WTC11 (cell line): Measurements from ENCODE around the gene KCNJ6. TPM values are rescaled to one million over a fixed set of nuclear protein-coding genes. Genes with fewer than 3 reads are reported as not detected.

ENCODE experiments used
- ATAC-seq: fragments of 200-7000 bp; cut with Tn5 transposase; 2 replicates; pipeline ENCODE4 v1.10.0; 2021; ENCODE audit warnings: mild to moderate bottlenecking, moderate library complexity
- CTCF ChIA-PET: fragments of 300-600 bp; sonication (Branson Sonifier 250); formaldehyde crosslinking; loops from one replicate; lab custom pipeline; 2021; ENCODE audit warnings: antibody characterized with exemption; lab: Charles Lee
- POLR2A ChIA-PET: fragments of 350-600 bp; sonication (Branson Sonifier 250); formaldehyde crosslinking; loops from one replicate; lab custom pipeline; 2021; ENCODE audit warnings: antibody characterized with exemption; lab: Charles Lee
- DNase-seq: peaks from one replicate; pipeline ENCODE4 v3.0.0; 2021; ENCODE audit warnings: low spot score
- H3K27ac Mint-ChIP-seq: 2 replicates; pipeline ENCODE4 v1.8.0; 2021; ENCODE audit warnings: mixed read lengths
- H3K27me3 Mint-ChIP-seq: 2 replicates; pipeline ENCODE4 v1.8.0; 2021; ENCODE audit warnings: low read depth, mild to moderate bottlenecking, moderate library complexity, mixed read lengths
- H3K36me3 Mint-ChIP-seq: 2 replicates; pipeline ENCODE4 v1.8.0; 2021; ENCODE audit warnings: mixed read lengths
- H3K4me1 Mint-ChIP-seq: 2 replicates; pipeline ENCODE4 v1.8.0; 2022; ENCODE audit warnings: mixed read lengths
- H3K4me3 Mint-ChIP-seq: 2 replicates; pipeline ENCODE4 v1.8.0; 2021; ENCODE audit warnings: mild to moderate bottlenecking, moderate library complexity, mixed read lengths
- H3K9me3 Mint-ChIP-seq: 2 replicates; pipeline ENCODE4 v1.8.0; 2021; ENCODE audit warnings: mixed read lengths
- ATF1 ChIP-seq: sonication (generic); formaldehyde crosslinking; IDR thresholded peaks from 2 replicates; pipeline ENCODE4 v1.8.1; 2023; ENCODE audit warnings: mild to moderate bottlenecking, moderate library complexity, missing genetic modification reagents
- ATF2 ChIP-seq: sonication (generic); formaldehyde crosslinking; IDR thresholded peaks from 2 replicates; pipeline ENCODE4 v1.8.1; 2022; ENCODE audit warnings: low read depth, missing genetic modification reagents, borderline replicate concordance
- CBFB ChIP-seq: sonication (generic); formaldehyde crosslinking; IDR thresholded peaks from 2 replicates; pipeline ENCODE4 v1.8.1; 2022; ENCODE audit warnings: mild to moderate bottlenecking, low read depth, missing genetic modification reagents
- E2F1 ChIP-seq: sonication (generic); formaldehyde crosslinking; IDR thresholded peaks from 2 replicates; pipeline ENCODE4 v1.8.0; 2022; ENCODE audit warnings: mild to moderate bottlenecking, missing genetic modification reagents
- GRHL2 ChIP-seq: fragments of 250-450 bp; sonication (Bioruptor Pico); IDR thresholded peaks from 2 replicates; pipeline ENCODE4 v1.8.0; 2022; ENCODE audit warnings: mild to moderate bottlenecking, moderate library complexity; ENCODE audit not compliant: insufficient replicate concordance, severe bottlenecking
- IRF2 ChIP-seq: sonication (generic); formaldehyde crosslinking; IDR thresholded peaks from 2 replicates; pipeline ENCODE4 v1.8.0; 2022; ENCODE audit warnings: low read depth, missing genetic modification reagents, borderline replicate concordance
- JAZF1 ChIP-seq: fragments of 250-450 bp; sonication (Bioruptor Pico); IDR thresholded peaks from 2 replicates; pipeline ENCODE4 v1.9.0; 2021; ENCODE audit warnings: moderate library complexity, mild to moderate bottlenecking, inconsistent platforms
- JUN ChIP-seq: sonication (generic); formaldehyde crosslinking; IDR thresholded peaks from 2 replicates; pipeline ENCODE4 v1.8.0; 2023; ENCODE audit warnings: mild to moderate bottlenecking, missing genetic modification reagents
- SMAD3 ChIP-seq: sonication (generic); formaldehyde crosslinking; IDR thresholded peaks from 2 replicates; pipeline ENCODE4 v1.8.0; 2022; ENCODE audit warnings: missing genetic modification reagents, mild to moderate bottlenecking, borderline replicate concordance
- SOX15 ChIP-seq: fragments of 250-450 bp; sonication (Bioruptor Pico); IDR thresholded peaks from 2 replicates; pipeline ENCODE4 v1.9.0; 2021; ENCODE audit warnings: mild to moderate bottlenecking
- SP1 ChIP-seq: sonication (generic); formaldehyde crosslinking; conservative IDR thresholded peaks from 2 replicates; pipeline ENCODE4 v1.8.1; 2022; ENCODE audit warnings: missing genetic modification reagents
- TEAD1 ChIP-seq: sonication (generic); formaldehyde crosslinking; IDR thresholded peaks from 2 replicates; pipeline ENCODE4 v1.8.0; 2022; ENCODE audit warnings: mild to moderate bottlenecking, missing genetic modification reagents
- TEAD4 ChIP-seq: sonication (generic); formaldehyde crosslinking; IDR thresholded peaks from 2 replicates; pipeline ENCODE4 v1.8.0; 2022; ENCODE audit warnings: mild to moderate bottlenecking, missing genetic modification reagents
- USF1 ChIP-seq: sonication (generic); formaldehyde crosslinking; IDR thresholded peaks from 2 replicates; pipeline ENCODE4 v1.8.0; 2022; ENCODE audit warnings: mild to moderate bottlenecking, missing genetic modification reagents
- ZNF263 ChIP-seq: sonication (generic); formaldehyde crosslinking; IDR thresholded peaks from 2 replicates; pipeline ENCODE4 v1.8.1; 2022; ENCODE audit warnings: low read depth, mild to moderate bottlenecking, moderate library complexity, missing genetic modification reagents
- ZNF423 ChIP-seq: fragments of 250-450 bp; sonication (Bioruptor Pico); IDR thresholded peaks from 2 replicates; pipeline ENCODE4 v2.1.2; 2022; ENCODE audit warnings: mild to moderate bottlenecking, moderate library complexity
- ZNF671 ChIP-seq: fragments of 250-450 bp; sonication (Bioruptor Pico); IDR thresholded peaks from 2 replicates; pipeline ENCODE4 v1.8.0; 2021; ENCODE audit warnings: mild to moderate bottlenecking
- total RNA-seq: library from RNA; stranded (reverse); gene quantifications from 3 replicates; pipeline ENCODE4 v1.2.3, GENCODE V29; 2021
- TF ChIP-seq, protein P1 (sequence below): sonication (generic); formaldehyde crosslinking; IDR thresholded peaks from 2 replicates; pipeline ENCODE4 v1.8.0; 2022; ENCODE audit warnings: mild to moderate bottlenecking, missing genetic modification reagents
- TF ChIP-seq, protein P2 (sequence below): sonication (generic); formaldehyde crosslinking; conservative IDR thresholded peaks from 2 replicates; pipeline ENCODE4 v1.8.1; 2023; ENCODE audit warnings: mild to moderate bottlenecking, low read depth, missing genetic modification reagents, moderate library complexity
- TF ChIP-seq, protein P3 (sequence below): sonication (generic); formaldehyde crosslinking; IDR thresholded peaks from 2 replicates; pipeline ENCODE4 v1.8.0; 2022; ENCODE audit warnings: missing genetic modification reagents

The KCNJ6 gene
- total RNA-seq, 1 experiment from 2014 or later = 0.35 TPM

DNA sequence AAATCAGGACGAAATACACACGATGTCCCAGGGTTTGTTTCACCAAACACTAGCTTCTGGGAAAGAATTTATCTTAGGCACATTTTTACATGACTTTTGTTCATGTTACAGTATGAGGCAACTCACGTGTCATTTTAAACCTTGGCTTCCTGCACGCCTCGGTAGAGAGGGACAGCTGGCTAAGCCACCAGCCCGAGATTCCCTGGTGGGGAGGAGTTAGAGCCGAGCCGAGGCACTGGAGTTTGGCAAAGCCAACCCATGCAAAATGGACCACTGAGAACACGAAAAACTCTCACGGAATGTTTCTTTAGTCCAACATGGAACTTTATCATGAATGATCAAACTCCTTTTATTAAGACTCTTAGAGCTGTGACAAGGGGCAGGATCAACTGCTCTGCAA is 309.7 kb downstream of the KCNJ6 start:
- no peak overlapping the region for H3K27ac Mint-ChIP-seq
- ATAC-seq = no peak
- H3K9me3 Mint-ChIP-seq = peaks cover 29% of the 10 kb centered on the region
- TF ChIP-seq, protein P1, sequence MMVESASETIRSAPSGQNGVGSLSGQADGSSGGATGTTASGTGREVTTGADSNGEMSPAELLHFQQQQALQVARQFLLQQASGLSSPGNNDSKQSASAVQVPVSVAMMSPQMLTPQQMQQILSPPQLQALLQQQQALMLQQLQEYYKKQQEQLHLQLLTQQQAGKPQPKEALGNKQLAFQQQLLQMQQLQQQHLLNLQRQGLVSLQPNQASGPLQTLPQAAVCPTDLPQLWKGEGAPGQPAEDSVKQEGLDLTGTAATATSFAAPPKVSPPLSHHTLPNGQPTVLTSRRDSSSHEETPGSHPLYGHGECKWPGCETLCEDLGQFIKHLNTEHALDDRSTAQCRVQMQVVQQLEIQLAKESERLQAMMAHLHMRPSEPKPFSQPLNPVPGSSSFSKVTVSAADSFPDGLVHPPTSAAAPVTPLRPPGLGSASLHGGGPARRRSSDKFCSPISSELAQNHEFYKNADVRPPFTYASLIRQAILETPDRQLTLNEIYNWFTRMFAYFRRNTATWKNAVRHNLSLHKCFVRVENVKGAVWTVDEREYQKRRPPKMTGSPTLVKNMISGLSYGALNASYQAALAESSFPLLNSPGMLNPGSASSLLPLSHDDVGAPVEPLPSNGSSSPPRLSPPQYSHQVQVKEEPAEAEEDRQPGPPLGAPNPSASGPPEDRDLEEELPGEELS (CRISPR knock-in tag) = no peak
- TF ChIP-seq SMAD3 (CRISPR knock-in tag) (no peak), USF1 (CRISPR knock-in tag) (no peak), JUN (CRISPR knock-in tag) (no peak), IRF2 (CRISPR knock-in tag) (no peak)
- TF ChIP-seq, protein P2, sequence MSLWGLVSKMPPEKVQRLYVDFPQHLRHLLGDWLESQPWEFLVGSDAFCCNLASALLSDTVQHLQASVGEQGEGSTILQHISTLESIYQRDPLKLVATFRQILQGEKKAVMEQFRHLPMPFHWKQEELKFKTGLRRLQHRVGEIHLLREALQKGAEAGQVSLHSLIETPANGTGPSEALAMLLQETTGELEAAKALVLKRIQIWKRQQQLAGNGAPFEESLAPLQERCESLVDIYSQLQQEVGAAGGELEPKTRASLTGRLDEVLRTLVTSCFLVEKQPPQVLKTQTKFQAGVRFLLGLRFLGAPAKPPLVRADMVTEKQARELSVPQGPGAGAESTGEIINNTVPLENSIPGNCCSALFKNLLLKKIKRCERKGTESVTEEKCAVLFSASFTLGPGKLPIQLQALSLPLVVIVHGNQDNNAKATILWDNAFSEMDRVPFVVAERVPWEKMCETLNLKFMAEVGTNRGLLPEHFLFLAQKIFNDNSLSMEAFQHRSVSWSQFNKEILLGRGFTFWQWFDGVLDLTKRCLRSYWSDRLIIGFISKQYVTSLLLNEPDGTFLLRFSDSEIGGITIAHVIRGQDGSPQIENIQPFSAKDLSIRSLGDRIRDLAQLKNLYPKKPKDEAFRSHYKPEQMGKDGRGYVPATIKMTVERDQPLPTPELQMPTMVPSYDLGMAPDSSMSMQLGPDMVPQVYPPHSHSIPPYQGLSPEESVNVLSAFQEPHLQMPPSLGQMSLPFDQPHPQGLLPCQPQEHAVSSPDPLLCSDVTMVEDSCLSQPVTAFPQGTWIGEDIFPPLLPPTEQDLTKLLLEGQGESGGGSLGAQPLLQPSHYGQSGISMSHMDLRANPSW (CRISPR knock-in tag) = no peak
- TF ChIP-seq, all 79 proteins: peak for 0
- POLR2A ChIA-PET = no interaction called here
- Mint-ChIP-seq H3K36me3 (peaks cover 8% of the 10 kb centered on the region), H3K4me1 (no peaks in the 10 kb centered on the region), H3K27me3 (no peaks in the 10 kb centered on the region), H3K4me3 (no peak overlapping the region)
- CTCF ChIA-PET = no interaction called here
- no peak for DNase-seq

- Mint-ChIP-seq H3K4me3 (no peak overlapping the region), H3K27me3 (no peaks in the 10 kb centered on the region), H3K27ac (no peak overlapping the region), H3K4me1 (no peaks in the 10 kb centered on the region), H3K9me3 (peaks cover 25% of the 10 kb centered on the region), H3K36me3 (no peaks in the 10 kb centered on the region)
- no peak for ATAC-seq
- POLR2A ChIA-PET = no interaction called here
- no peak for DNase-seq
- TF ChIP-seq ATF2 (CRISPR knock-in tag) = no peak
- no peak for TF ChIP-seq TEAD4 (CRISPR knock-in tag)
- TF ChIP-seq, protein P3, sequence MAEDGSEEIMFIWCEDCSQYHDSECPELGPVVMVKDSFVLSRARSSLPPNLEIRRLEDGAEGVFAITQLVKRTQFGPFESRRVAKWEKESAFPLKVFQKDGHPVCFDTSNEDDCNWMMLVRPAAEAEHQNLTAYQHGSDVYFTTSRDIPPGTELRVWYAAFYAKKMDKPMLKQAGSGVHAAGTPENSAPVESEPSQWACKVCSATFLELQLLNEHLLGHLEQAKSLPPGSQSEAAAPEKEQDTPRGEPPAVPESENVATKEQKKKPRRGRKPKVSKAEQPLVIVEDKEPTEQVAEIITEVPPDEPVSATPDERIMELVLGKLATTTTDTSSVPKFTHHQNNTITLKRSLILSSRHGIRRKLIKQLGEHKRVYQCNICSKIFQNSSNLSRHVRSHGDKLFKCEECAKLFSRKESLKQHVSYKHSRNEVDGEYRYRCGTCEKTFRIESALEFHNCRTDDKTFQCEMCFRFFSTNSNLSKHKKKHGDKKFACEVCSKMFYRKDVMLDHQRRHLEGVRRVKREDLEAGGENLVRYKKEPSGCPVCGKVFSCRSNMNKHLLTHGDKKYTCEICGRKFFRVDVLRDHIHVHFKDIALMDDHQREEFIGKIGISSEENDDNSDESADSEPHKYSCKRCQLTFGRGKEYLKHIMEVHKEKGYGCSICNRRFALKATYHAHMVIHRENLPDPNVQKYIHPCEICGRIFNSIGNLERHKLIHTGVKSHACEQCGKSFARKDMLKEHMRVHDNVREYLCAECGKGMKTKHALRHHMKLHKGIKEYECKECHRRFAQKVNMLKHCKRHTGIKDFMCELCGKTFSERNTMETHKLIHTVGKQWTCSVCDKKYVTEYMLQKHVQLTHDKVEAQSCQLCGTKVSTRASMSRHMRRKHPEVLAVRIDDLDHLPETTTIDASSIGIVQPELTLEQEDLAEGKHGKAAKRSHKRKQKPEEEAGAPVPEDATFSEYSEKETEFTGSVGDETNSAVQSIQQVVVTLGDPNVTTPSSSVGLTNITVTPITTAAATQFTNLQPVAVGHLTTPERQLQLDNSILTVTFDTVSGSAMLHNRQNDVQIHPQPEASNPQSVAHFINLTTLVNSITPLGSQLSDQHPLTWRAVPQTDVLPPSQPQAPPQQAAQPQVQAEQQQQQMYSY (CRISPR knock-in tag) = no peak
- no peak for TF ChIP-seq GRHL2 (CRISPR knock-in tag)
- TF ChIP-seq ATF1 = no peak
- no peak for TF ChIP-seq ZNF423 (CRISPR knock-in tag)
- TF ChIP-seq SOX15 (CRISPR knock-in tag) = no peak
- no peak for TF ChIP-seq SP1 (CRISPR knock-in tag)
- no peak for TF ChIP-seq ZNF263
- TF ChIP-seq, protein P2 (CRISPR knock-in tag) = no peak
- TF ChIP-seq TEAD1 = no peak
- no peak for TF ChIP-seq E2F1
- TF ChIP-seq CBFB = no peak
- no peak for TF ChIP-seq ZNF671 (CRISPR knock-in tag)
- TF ChIP-seq JAZF1 (CRISPR knock-in tag) = no peak
- CTCF ChIA-PET = interaction anchor here (0.8 to 1.1 kb wide), 2 partner anchors 10 to 438 kb away, joined by 3 to 5 read pairs; no protein-coding TSS in a partner anchor
Observed at GRCh38 chr21:37605006-37605405, 311.3 kb downstream of the KCNJ6 start.
